ENCODE data around the gene C12orf75. TPM values are rescaled to one million over a fixed set of nuclear protein-coding genes. Genes with fewer than 3 reads are reported as not detected.
A peak's percentile ranks its signal among the peaks of the same experiment; 100 is the strongest.
"Not testable (repeated sequence)": the region's sequence is repeated elsewhere in the genome, so short reads cannot be mapped to it uniquely, and the experiment has no call there.

Gene C12orf75
- total RNA-seq = 1.8 TPM
- long read RNA-seq = 0 reads

GRCh38 chr12:105330283-105330930 is at the start of gene C12orf75:
TSS of gene C12orf75 (plus strand) at chr12:105330691. CDS start at chr12:105330892, 201 bp downstream.
- DNase-seq = peak; percentile 73
- intact Hi-C loops (cut with micrococcal nuclease) = no loop called here
- peak; percentile 91 for ATAC-seq

DNA sequence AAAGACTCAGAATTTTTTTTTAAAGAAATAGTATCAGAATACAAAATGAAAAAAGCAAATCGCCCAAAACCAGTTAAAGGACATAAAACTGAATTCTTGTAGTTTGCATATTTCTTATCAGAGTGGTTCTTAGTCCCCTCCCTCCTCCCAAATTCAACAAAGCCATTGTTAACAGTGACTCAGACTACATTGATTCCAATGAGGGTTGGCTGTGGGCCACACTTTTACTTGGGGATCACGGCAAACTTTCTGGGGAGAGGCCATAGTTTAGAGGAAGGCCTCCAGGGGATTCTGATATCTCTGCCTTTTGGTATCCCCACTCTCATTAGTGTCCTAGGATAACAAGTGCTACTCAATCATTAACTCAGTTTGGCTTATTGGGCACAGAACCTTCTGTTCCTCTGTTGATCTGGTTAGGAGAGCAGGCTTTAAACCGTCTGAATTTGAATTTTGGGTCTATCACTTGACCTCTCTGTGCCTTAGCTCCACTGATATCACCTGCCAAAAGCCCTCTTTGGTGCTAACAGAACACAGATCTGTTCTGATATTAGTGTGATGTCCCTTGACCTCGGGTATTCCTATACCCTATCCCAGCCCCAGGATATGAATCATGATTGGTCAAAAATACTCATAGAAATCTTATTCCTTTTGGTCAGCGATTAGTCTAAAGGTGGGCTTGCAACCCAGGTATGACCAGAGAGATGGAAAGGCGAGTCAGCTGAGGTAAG is 49.4 kb upstream of the C12orf75 start:
- ATAC-seq (no peak), DNase-seq (no peak)
- intact Hi-C loops (cut with micrococcal nuclease) = no loop called here

- ATAC-seq (no peak), DNase-seq (no peak)
- intact Hi-C loops (cut with micrococcal nuclease) = no loop called here
Observed at GRCh38 chr12:105281694-105282049, 48.8 kb upstream of the C12orf75 start.

DNA sequence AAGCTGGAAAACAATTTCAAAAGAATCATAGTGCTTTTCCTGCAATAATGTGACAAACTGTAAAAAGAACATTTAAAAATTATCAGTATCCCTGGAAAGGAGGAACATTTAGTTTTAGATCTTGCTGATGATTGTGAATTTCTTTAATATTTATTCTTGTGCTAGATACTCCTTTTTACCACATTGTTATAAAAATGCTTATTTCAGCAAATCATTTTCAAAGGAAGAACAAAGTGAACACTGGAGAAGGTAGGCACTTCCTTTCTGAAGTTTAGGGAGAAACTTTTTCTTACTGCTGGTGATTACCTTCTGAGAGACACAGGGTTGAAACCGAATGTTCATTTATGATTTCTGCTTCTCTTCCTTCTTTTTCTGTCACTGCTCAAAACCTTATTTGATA is 45.1 kb upstream of the C12orf75 start:
- no peak for ATAC-seq
- no peak for DNase-seq
- intact Hi-C loops (cut with micrococcal nuclease) = no loop called here

GRCh38 chr12:105287408-105287807 is 43.1 kb upstream of the C12orf75 start:
- intact Hi-C loops (cut with micrococcal nuclease) = no loop called here
- DNase-seq = no peak
- ATAC-seq = no peak

- ATAC-seq (no peak), DNase-seq (no peak)
- intact Hi-C loops (cut with micrococcal nuclease) = no loop called here
Observed at GRCh38 chr12:105288311-105288996, 42.0 kb upstream of the C12orf75 start.

DNA sequence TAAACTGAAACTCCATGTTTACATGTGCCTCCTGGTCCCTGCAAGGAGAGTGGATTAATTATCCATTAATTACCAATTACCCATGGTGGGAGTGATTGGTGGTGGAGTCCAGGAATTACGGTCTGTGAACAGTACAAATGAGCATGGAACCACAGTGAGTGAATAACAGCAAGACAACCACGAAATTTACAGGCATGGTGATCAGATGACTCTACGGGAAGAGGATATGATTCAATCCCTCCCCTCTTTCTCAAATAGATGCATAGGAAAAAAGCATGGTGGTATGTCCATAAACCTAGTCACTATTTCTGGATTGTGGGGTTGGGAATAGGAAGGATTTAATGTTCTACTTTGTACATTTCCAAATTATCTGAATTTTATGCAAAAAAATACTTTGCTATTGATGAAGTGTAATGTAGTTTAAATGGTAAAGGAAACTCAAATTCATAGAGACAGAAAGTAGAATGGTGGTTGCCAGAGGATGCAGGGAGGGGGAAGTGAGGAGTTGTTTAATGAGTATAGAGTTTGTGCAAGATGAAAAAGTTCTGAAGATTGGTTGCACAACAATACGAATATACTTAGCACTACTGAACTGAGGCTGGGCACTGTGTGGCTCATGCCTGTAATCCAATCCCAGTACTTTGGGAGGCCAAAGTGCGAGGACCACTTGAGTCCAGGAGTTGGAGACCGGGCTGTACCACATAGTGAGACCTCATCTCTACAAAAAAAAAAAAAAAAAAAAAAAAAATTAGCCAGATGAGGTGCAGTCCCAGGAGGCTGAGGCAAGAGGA is 41.2 kb upstream of the C12orf75 start:
- intact Hi-C loops (cut with micrococcal nuclease) = no loop called here
- DNase-seq (no peak), ATAC-seq (no peak)

DNA sequence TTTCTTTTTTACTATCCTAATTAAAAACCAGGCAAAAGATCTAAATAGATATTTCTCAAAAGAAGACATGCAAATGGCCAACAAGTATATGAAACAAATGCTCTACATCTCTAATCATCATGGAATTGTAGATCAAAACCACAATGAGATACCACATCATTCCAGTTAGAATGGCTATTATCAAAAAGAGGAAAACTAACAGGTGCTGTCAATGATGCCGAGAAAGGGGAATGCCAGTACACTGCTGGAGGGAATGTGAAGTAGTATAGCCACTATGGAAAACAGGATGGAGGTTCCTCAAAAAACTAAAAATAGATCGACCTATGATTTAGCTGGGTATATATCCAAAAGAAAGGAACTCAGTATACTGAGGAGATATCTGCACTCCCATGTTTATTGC is 39.0 kb upstream of the C12orf75 start:
- DNase-seq (no peak), ATAC-seq (no peak)
- intact Hi-C loops (cut with micrococcal nuclease) = no loop called here

GRCh38 chr12:105292705-105293104 is 37.8 kb upstream of the C12orf75 start:
- ATAC-seq = no peak
- no peak for DNase-seq
- intact Hi-C loops (cut with micrococcal nuclease) = no loop called here

GRCh38 chr12:105293187-105293586 is 37.3 kb upstream of the C12orf75 start:
- ATAC-seq = no peak

GRCh38 chr12:105294161-105294560 is 36.3 kb upstream of the C12orf75 start:
- intact Hi-C loops (cut with micrococcal nuclease) = no loop called here
- no peak for ATAC-seq

More at GRCh38 chr12:105293187-105293586, 37.3 kb upstream of the C12orf75 start:
- no peak for DNase-seq
- intact Hi-C loops (cut with micrococcal nuclease) = no loop called here

DNA sequence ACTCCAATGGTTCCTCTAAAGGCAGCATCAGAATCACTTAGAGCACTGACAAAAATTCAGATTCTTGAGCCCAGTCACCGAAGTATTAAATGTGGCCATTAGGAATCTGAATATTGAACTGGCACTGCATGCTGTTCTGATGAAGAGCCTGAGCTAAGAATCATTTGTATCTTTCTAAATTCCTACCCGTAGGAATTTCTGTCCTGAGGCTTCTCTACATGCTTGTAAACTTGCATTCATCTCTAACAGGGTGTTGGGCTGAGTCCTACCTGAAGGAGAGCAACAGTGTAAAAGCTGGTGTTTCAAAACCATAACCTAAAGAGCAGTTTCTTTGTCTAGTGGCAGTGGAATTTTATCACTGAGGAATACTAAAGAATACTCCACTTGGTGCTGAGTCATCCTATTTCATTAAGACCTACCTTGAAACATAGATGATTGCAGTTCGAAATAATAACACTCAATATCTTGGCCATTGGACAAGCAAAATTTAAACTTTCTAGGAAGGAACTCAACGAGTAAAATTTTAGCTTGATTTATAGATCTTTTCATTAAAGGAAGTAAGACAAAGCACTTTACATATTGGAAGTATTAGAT is 35.5 kb upstream of the C12orf75 start:
- DNase-seq = no peak
- no peak for ATAC-seq
- intact Hi-C loops (cut with micrococcal nuclease) = no loop called here

More at GRCh38 chr12:105294161-105294560, 36.3 kb upstream of the C12orf75 start:
- DNase-seq = no peak

GRCh38 chr12:105296116-105297089 is 34.1 kb upstream of the C12orf75 start:
- ATAC-seq = no peak
- intact Hi-C loops (cut with micrococcal nuclease) = no loop called here
- no peak for DNase-seq

DNA sequence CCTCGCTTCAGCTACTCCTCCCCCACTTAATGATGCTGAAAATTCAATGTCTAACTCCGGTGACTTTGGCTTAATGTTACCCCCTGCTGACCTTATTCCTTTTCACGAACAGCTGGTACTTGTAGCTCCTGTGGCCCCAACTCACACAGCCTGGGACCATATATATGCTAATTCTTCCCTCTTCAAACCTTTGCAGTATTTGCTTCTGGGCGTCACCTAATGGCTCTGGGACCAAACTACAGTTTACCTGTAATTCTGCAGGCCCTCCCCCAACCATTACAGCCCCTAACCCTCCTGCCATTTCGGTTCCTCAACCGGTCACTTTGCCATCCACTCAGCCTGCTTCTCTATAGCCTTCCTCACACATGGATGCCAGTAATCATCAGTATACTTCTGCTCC is 29.6 kb upstream of the C12orf75 start:
- intact Hi-C loops (cut with micrococcal nuclease) = no loop called here
- ATAC-seq = no peak
- DNase-seq = no peak

DNA sequence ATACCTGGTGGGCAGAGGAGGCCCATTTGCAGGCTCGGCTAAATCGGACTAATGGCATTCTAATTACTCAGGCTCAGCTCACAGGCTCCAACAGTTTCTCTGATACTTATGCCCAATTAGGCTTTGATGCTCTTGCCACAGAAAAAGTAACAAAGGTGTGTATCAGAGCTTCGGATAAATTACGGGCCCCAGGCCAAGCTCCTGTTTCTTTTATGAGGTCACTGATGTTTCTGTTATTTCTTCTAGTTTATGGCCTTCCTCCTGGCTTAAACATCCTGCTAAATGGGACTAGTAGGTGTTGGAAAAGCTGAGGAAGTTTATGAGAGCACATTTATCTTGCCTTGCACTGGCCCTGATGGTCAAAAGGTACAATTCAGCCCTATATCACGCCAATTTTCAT is 28.8 kb upstream of the C12orf75 start:
- no peak for ATAC-seq
- intact Hi-C loops (cut with micrococcal nuclease) = no loop called here
- no peak for DNase-seq

- ATAC-seq; intact Hi-C loops (cut with micrococcal nuclease): not testable (repeated sequence)
Observed at GRCh38 chr12:105302986-105303385, 27.5 kb upstream of the C12orf75 start.

GRCh38 chr12:105304626-105305025 is 25.9 kb upstream of the C12orf75 start:
- ATAC-seq; intact Hi-C loops (cut with micrococcal nuclease); DNase-seq: not testable (repeated sequence)

More at GRCh38 chr12:105302986-105303385, 27.5 kb upstream of the C12orf75 start:
- DNase-seq = not testable (repeated sequence)
